HL-60 (cell line): Measurements from ENCODE around the gene ADARB1.
A peak's percentile ranks its signal among the peaks of the same experiment; 100 is the strongest.

Experiments used
- DNase-seq, 2 experiments: peaks; one replicate each; pipeline ENCODE4 v3.0.0-alpha.2; 2010 to 2020; ENCODE audit warnings: low read depth in 1 of 2, low spot score in 1 of 2
- H3K27ac ChIP-seq: fragments of 250-450 bp; sonication (Bioruptor Pico); replicated peaks from 2 replicates; pipeline ENCODE4 v1.5.1; 2020; ENCODE audit warnings: mild to moderate bottlenecking, moderate library complexity
- H3K27me3 ChIP-seq: fragments of 250-450 bp; sonication (Bioruptor Pico); 2 replicates; pipeline ENCODE4 v1.5.1; 2021; ENCODE audit warnings: mild to moderate bottlenecking, moderate library complexity; ENCODE audit not compliant: insufficient read depth, poor library complexity, severe bottlenecking
- H3K4me3 ChIP-seq: replicated peaks from 2 replicates; pipeline ENCODE4 v1.5.1; 2011; ENCODE audit warnings: mild to moderate bottlenecking, control low read depth, low read length; ENCODE audit not compliant: insufficient read depth
- CTCF ChIP-seq: IDR thresholded peaks from one replicate; pipeline ENCODE4 v1.5.1; 2011; ENCODE audit warnings: low read length, control low read depth, inconsistent platforms; ENCODE audit not compliant: insufficient read depth
- GABPA ChIP-seq: IDR thresholded peaks from 2 replicates; pipeline ENCODE4 v1.6.1; 2012; ENCODE audit warnings: low read depth
- POLR2AphosphoS5 ChIP-seq: IDR thresholded peaks from 2 replicates; pipeline ENCODE4 v1.6.1; 2012; ENCODE audit warnings: low read depth
- SPI1 ChIP-seq: IDR thresholded peaks from 2 replicates; pipeline ENCODE4 v1.6.1; 2012; ENCODE audit warnings: low read depth, mild to moderate bottlenecking, borderline replicate concordance
- TF ChIP-seq, protein P1 (sequence below): IDR thresholded peaks from 2 replicates; pipeline ENCODE4 v1.6.1; 2012; ENCODE audit warnings: low read depth; ENCODE audit not compliant: insufficient replicate concordance

ADARB1 gene

GRCh38 chr21:45088116-45088515, 13.7 kb downstream of the ADARB1 start:
- peaks cover 14% of the 10 kb centered on the region for H3K27me3 ChIP-seq
- TF ChIP-seq, protein P1, sequence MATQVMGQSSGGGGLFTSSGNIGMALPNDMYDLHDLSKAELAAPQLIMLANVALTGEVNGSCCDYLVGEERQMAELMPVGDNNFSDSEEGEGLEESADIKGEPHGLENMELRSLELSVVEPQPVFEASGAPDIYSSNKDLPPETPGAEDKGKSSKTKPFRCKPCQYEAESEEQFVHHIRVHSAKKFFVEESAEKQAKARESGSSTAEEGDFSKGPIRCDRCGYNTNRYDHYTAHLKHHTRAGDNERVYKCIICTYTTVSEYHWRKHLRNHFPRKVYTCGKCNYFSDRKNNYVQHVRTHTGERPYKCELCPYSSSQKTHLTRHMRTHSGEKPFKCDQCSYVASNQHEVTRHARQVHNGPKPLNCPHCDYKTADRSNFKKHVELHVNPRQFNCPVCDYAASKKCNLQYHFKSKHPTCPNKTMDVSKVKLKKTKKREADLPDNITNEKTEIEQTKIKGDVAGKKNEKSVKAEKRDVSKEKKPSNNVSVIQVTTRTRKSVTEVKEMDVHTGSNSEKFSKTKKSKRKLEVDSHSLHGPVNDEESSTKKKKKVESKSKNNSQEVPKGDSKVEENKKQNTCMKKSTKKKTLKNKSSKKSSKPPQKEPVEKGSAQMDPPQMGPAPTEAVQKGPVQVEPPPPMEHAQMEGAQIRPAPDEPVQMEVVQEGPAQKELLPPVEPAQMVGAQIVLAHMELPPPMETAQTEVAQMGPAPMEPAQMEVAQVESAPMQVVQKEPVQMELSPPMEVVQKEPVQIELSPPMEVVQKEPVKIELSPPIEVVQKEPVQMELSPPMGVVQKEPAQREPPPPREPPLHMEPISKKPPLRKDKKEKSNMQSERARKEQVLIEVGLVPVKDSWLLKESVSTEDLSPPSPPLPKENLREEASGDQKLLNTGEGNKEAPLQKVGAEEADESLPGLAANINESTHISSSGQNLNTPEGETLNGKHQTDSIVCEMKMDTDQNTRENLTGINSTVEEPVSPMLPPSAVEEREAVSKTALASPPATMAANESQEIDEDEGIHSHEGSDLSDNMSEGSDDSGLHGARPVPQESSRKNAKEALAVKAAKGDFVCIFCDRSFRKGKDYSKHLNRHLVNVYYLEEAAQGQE = no peak
- TF ChIP-seq SPI1 (peak; percentile 65), CTCF (no peak), POLR2AphosphoS5 (no peak), GABPA (no peak)
- no peak overlapping the region for H3K4me3 ChIP-seq
- H3K27ac ChIP-seq = no peak overlapping the region
- no peak for DNase-seq

DNA sequence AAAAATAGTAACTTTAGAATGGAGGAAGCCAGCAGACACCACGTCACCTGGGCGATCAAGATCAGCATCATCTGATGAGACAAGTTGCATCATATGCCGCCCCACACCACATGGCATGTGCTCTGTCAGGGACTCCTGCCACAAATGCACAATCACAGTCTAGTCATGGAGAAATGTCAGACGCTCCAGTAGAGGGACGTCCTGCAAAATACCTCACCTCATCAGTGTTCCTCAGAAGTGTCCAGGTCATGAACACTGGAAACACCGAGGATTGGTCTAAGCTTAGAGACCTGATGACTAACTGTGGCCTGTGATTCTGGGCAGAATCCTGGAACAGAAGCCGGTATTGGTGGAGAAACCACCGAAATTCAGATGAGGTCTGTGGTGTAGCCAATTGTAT, 14.3 kb downstream of the ADARB1 start:
- Histone ChIP-seq H3K27ac (no peak overlapping the region), H3K27me3 (peaks cover 14% of the 10 kb centered on the region), H3K4me3 (no peak overlapping the region)
- TF ChIP-seq CTCF (no peak), POLR2AphosphoS5 (no peak), GABPA (no peak), SPI1 (no peak)
- TF ChIP-seq, protein P1 = no peak
- no peak for DNase-seq

GRCh38 chr21:45089964-45090363, 15.6 kb downstream of the ADARB1 start:
- Histone ChIP-seq H3K4me3 (no peak overlapping the region), H3K27me3 (peaks cover 14% of the 10 kb centered on the region), H3K27ac (no peak overlapping the region)
- no peak for DNase-seq
- no peak for TF ChIP-seq POLR2AphosphoS5

GRCh38 chr21:45090966-45091365, 16.6 kb downstream of the ADARB1 start:
- Histone ChIP-seq H3K27ac (no peak overlapping the region), H3K4me3 (no peak overlapping the region), H3K27me3 (peaks cover 13% of the 10 kb centered on the region)
- no peak for DNase-seq
- TF ChIP-seq, protein P1 = no peak
- TF ChIP-seq GABPA (no peak), POLR2AphosphoS5 (no peak), SPI1 (no peak), CTCF (no peak)
